HCT116 (cell line): Measurements from ENCODE around the gene AMDHD2. TPM values are rescaled to one million over a fixed set of nuclear protein-coding genes. Genes with fewer than 3 reads are reported as not detected.

ENCODE experiments used
- ATAC-seq: fragments of 200-7000 bp; cut with Tn5 transposase; 2 replicates; pipeline ENCODE4 v1.9.1; 2020; ENCODE audit warnings: mild to moderate bottlenecking, moderate library complexity
- BruUV-seq: library from RNA; stranded (reverse); fragments of 400-500 nt; replicated peaks from 2 replicates; lab custom pipeline; 2021; lab: Mats Ljungman, UMichigan
- CTCF ChIA-PET: fragments of 300-600 bp; sonication (Branson Sonifier 250); formaldehyde crosslinking; loops from one replicate; lab custom pipeline; 2021; ENCODE audit warnings: antibody characterized with exemption; lab: Charles Lee
- POLR2A ChIA-PET: fragments of 300-600, 350-600 bp; sonication (Branson Sonifier 250); formaldehyde crosslinking; loops from one replicate; lab custom pipeline; 2021; ENCODE audit warnings: antibody characterized with exemption; lab: Charles Lee
- RAD21 ChIA-PET, 2 experiments: fragments of 300-600 bp; sonication (Branson Sonifier 250); formaldehyde crosslinking; loops; one replicate each; lab custom pipeline; 2023; ENCODE audit warnings: low total read pairs in 2 of 2; ENCODE audit not compliant: uncharacterized antibody in 2 of 2, unreplicated experiment in 2 of 2, low non-redundant PET in 1 of 2; lab: Charles Lee
- DNase-seq: peaks from one replicate; pipeline ENCODE4 v3.0.0-alpha.2; 2010; ENCODE audit warnings: low read depth, low spot score
- H2AFZ ChIP-seq: fragments of 200-600 bp; shearing (Covaris generic), sonication (generic); 2 replicates; pipeline ENCODE4 v1.6.1; 2017; ENCODE audit warnings: low read depth, mixed run types, mixed read lengths, antibody characterized with exemption, low read length; ENCODE audit not compliant: poor library complexity, severe bottlenecking
- H3K27ac ChIP-seq: 2 replicates; pipeline ENCODE4 v1.5.1; 2012; ENCODE audit warnings: low read depth, low read length
- H3K27me3 ChIP-seq: fragments of 200-600 bp; sonication (generic); 2 replicates; pipeline ENCODE4 v1.6.1; 2016; ENCODE audit warnings: mixed run types, low read length, mixed read lengths; ENCODE audit not compliant: insufficient read depth
- H3K36me3 ChIP-seq, 2 experiments: fragments of 200-500 bp in 1 of 2; fragments of 200-600 bp in 1 of 2; sonication (Bioruptor generic) in 1 of 2; sonication (generic) in 1 of 2; 2 replicates each; pipeline versions ENCODE4 v1.5.1 to v1.6.1; 2014 to 2016; ENCODE audit warnings: low read length in 2 of 2, inconsistent platforms in 1 of 2, mixed read lengths in 1 of 2, mixed run types in 1 of 2; ENCODE audit not compliant: insufficient read depth in 2 of 2, control insufficient read depth in 1 of 2
- H3K4me1 ChIP-seq, 2 experiments: fragments of 200-600 bp in 1 of 2; sonication (generic) in 1 of 2; 2 replicates each; pipeline versions ENCODE4 v1.5.1 to v1.6.1; 2012 to 2017; ENCODE audit warnings: low read length in 2 of 2, inconsistent platforms in 1 of 2, mild to moderate bottlenecking in 1 of 2, mixed read lengths in 1 of 2, mixed run types in 1 of 2, moderate library complexity in 1 of 2; ENCODE audit not compliant: insufficient read depth in 2 of 2, control insufficient read depth in 1 of 2
- H3K4me2 ChIP-seq: fragments of 200-600 bp; sonication (generic); 2 replicates; pipeline ENCODE4 v1.6.1; 2017; ENCODE audit warnings: mixed run types, low read length, mixed read lengths
- H3K4me3 ChIP-seq, 2 experiments: fragments of 200-600 bp in 1 of 2; sonication (generic) in 1 of 2; replicated peaks in 1 of 2; 2 replicates each; pipeline ENCODE4 v1.5.1; 2011 to 2016; ENCODE audit warnings: low read length in 2 of 2, control low read depth in 1 of 2, low read depth in 1 of 2, mild to moderate bottlenecking in 1 of 2, mixed read lengths in 1 of 2, mixed run types in 1 of 2
- H3K79me2 ChIP-seq: fragments of 200-600 bp; sonication (generic); 2 replicates; pipeline ENCODE4 v1.6.1; 2017; ENCODE audit warnings: mild to moderate bottlenecking, mixed run types, low read length, moderate library complexity, mixed read lengths; ENCODE audit not compliant: insufficient read depth
- H3K9ac ChIP-seq: fragments of 200-600 bp; sonication (generic); 2 replicates; pipeline ENCODE4 v1.6.1; 2016; ENCODE audit warnings: low read length, mixed read lengths
- H3K9me2 ChIP-seq: fragments of 200-600 bp; sonication (generic), shearing (Covaris generic); 2 replicates; pipeline ENCODE4 v1.6.1; 2017; ENCODE audit warnings: mixed run types, mild to moderate bottlenecking, moderate library complexity; ENCODE audit not compliant: insufficient read depth
- H3K9me3 ChIP-seq, 2 experiments: fragments of 200-500 bp in 1 of 2; fragments of 200-600 bp in 1 of 2; sonication (Bioruptor generic) in 1 of 2; sonication (generic) in 1 of 2; 2 replicates each; pipeline ENCODE4 v1.6.1; 2014 to 2017; ENCODE audit warnings: low read length in 2 of 2, mixed read lengths in 2 of 2, inconsistent platforms in 1 of 2, low read depth in 1 of 2, mild to moderate bottlenecking in 1 of 2, mixed run types in 1 of 2, moderate library complexity in 1 of 2; ENCODE audit not compliant: control insufficient read depth in 1 of 2, insufficient read depth in 1 of 2
- H4K20me1 ChIP-seq: fragments of 200-600 bp; sonication (generic), shearing (Covaris generic); 2 replicates; pipeline ENCODE4 v1.6.1; 2017; ENCODE audit warnings: mixed run types, mild to moderate bottlenecking, moderate library complexity; ENCODE audit not compliant: insufficient read depth
- CEBPB ChIP-seq: IDR thresholded peaks from 2 replicates; pipeline ENCODE4 v1.6.1; 2012; ENCODE audit warnings: low read depth
- EZH2 ChIP-seq: fragments of 200-600 bp; sonication (generic); IDR thresholded peaks from 2 replicates; pipeline ENCODE4 v1.6.1; 2017; ENCODE audit warnings: antibody characterized with exemption, mixed run types
- FOSL1 ChIP-seq: IDR thresholded peaks from 2 replicates; pipeline ENCODE4 v1.6.1; 2012; ENCODE audit warnings: low read depth
- POLR2A ChIP-seq: IDR thresholded peaks from 2 replicates; pipeline ENCODE4 v1.7.0; 2011; ENCODE audit warnings: borderline replicate concordance; ENCODE audit not compliant: insufficient read depth, insufficient read length; ENCODE audit errors: extremely low read depth
- POLR2AphosphoS5 ChIP-seq: IDR thresholded peaks from 2 replicates; pipeline ENCODE4 v1.6.1; 2011; ENCODE audit warnings: mild to moderate bottlenecking, low read depth, low read length, moderate library complexity
- TCF7L2 ChIP-seq: IDR thresholded peaks from 2 replicates; pipeline ENCODE4 v1.7.0; 2011; ENCODE audit warnings: borderline replicate concordance, inconsistent platforms; ENCODE audit not compliant: insufficient read depth, insufficient read length; ENCODE audit errors: extremely low read depth
- ZFX ChIP-seq: fragments of 450-650 bp; IDR thresholded peaks from 2 replicates; pipeline ENCODE4 v1.6.1; 2017
- intact Hi-C: fragments of 100-400 bp; cut with micrococcal nuclease; formaldehyde crosslinking; loops from 2 replicates; pipeline ENCODE4 v1.10.0; 2022
- total RNA-seq: library from RNA; stranded (reverse); gene quantifications from one replicate; pipeline ENCODE4 v1.2.1, GENCODE V29; 2021; ENCODE audit not compliant: unreplicated experiment
- TF ChIP-seq, protein P1 (sequence below): IDR thresholded peaks from 2 replicates; pipeline ENCODE4 v1.6.1; 2011; ENCODE audit warnings: mild to moderate bottlenecking, low read length, moderate library complexity; ENCODE audit not compliant: insufficient replicate concordance; ENCODE audit errors: extremely low read depth
- TF ChIP-seq, protein P2 (sequence below), 3 experiments: fragments of 200-600 bp in 1 of 3; sonication (generic) in 1 of 3; IDR thresholded peaks in 2 of 3; conservative IDR thresholded peaks in 1 of 3; 2 replicates each; pipeline ENCODE4 v1.5.1; 2012 to 2017; ENCODE audit warnings: low read depth in 2 of 3, low read length in 2 of 3, antibody characterized with exemption in 1 of 3, borderline replicate concordance in 1 of 3, control low read depth in 1 of 3, mild to moderate bottlenecking in 1 of 3, mixed read lengths in 1 of 3, mixed run types in 1 of 3, moderate library complexity in 1 of 3; ENCODE audit not compliant: insufficient read depth in 1 of 3
- TF ChIP-seq, protein P3 (sequence below): IDR thresholded peaks from 2 replicates; pipeline ENCODE4 v1.6.1; 2012; ENCODE audit warnings: low read depth

The AMDHD2 gene
- total RNA-seq, 1 experiment from 2014 or later = 42.9 TPM

DNA sequence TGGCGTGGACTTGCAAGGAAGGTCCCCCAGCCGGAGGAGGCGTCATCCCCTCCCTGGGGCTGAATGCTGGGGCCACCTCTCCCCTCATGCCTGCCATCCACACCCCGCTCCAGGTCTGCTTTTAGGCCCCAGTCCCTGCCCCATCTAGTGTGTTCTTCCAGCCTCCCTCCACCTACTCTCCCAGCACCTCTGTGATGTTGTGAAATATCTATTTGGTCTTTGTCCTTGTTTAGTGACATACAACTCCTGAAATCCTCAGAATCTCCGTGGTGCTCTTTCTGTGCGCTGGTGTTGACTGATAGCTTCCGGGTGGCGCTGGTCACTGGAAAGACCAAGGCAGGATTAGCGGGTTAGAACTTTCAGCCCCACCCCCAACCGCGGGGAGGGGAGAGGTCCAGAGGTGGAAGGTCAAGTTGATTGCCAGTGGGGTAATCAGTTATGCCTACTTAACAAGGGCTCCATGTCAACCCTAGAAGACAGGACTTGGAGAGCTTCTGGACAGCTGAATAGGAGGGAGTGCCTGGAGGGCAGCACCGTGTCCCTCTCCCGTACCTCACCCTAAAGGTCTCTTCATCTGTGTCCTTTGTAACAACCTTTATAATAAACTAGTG, 35.2 kb upstream of the AMDHD2 start:
- H3K9ac ChIP-seq = no peak overlapping the region
- RAD21 ChIA-PET = no interaction called here
- H3K79me2 ChIP-seq = peaks cover 9% of the 10 kb centered on the region; the same call in 1 of the 2 replicates
- no peaks in the 10 kb centered on the region for H3K36me3 ChIP-seq
- H3K4me1 ChIP-seq = no peaks in the 10 kb centered on the region
- POLR2A ChIA-PET = no interaction called here
- H3K9me2 ChIP-seq = no peaks in the 10 kb centered on the region
- no peaks in the 10 kb centered on the region for H3K27me3 ChIP-seq
- no peak overlapping the region for H3K4me3 ChIP-seq
- CTCF ChIA-PET = no interaction called here
- no TSS peak for BruUV-seq
- ATAC-seq (no peak), DNase-seq (no peak)
- TF ChIP-seq POLR2A (no peak), CEBPB (no peak), TCF7L2 (no peak), POLR2AphosphoS5 (no peak), EZH2 (no peak), ZFX (no peak), FOSL1 (no peak)
- TF ChIP-seq, protein P1, sequence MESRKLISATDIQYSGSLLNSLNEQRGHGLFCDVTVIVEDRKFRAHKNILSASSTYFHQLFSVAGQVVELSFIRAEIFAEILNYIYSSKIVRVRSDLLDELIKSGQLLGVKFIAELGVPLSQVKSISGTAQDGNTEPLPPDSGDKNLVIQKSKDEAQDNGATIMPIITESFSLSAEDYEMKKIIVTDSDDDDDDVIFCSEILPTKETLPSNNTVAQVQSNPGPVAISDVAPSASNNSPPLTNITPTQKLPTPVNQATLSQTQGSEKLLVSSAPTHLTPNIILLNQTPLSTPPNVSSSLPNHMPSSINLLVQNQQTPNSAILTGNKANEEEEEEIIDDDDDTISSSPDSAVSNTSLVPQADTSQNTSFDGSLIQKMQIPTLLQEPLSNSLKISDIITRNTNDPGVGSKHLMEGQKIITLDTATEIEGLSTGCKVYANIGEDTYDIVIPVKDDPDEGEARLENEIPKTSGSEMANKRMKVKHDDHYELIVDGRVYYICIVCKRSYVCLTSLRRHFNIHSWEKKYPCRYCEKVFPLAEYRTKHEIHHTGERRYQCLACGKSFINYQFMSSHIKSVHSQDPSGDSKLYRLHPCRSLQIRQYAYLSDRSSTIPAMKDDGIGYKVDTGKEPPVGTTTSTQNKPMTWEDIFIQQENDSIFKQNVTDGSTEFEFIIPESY = no peak
- TF ChIP-seq, protein P2, sequence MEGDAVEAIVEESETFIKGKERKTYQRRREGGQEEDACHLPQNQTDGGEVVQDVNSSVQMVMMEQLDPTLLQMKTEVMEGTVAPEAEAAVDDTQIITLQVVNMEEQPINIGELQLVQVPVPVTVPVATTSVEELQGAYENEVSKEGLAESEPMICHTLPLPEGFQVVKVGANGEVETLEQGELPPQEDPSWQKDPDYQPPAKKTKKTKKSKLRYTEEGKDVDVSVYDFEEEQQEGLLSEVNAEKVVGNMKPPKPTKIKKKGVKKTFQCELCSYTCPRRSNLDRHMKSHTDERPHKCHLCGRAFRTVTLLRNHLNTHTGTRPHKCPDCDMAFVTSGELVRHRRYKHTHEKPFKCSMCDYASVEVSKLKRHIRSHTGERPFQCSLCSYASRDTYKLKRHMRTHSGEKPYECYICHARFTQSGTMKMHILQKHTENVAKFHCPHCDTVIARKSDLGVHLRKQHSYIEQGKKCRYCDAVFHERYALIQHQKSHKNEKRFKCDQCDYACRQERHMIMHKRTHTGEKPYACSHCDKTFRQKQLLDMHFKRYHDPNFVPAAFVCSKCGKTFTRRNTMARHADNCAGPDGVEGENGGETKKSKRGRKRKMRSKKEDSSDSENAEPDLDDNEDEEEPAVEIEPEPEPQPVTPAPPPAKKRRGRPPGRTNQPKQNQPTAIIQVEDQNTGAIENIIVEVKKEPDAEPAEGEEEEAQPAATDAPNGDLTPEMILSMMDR (IDR thresholded peaks at IDR 0.05 in 2 of 3, conservative IDR thresholded peaks at IDR 0.05 in 1 of 3; ENCODE audit: borderline replicate concordance in 1 of 3, insufficient read depth in 1 of 3, low read depth in 2 of 3, low read length in 2 of 3) = no peak
- TF ChIP-seq, protein P3, sequence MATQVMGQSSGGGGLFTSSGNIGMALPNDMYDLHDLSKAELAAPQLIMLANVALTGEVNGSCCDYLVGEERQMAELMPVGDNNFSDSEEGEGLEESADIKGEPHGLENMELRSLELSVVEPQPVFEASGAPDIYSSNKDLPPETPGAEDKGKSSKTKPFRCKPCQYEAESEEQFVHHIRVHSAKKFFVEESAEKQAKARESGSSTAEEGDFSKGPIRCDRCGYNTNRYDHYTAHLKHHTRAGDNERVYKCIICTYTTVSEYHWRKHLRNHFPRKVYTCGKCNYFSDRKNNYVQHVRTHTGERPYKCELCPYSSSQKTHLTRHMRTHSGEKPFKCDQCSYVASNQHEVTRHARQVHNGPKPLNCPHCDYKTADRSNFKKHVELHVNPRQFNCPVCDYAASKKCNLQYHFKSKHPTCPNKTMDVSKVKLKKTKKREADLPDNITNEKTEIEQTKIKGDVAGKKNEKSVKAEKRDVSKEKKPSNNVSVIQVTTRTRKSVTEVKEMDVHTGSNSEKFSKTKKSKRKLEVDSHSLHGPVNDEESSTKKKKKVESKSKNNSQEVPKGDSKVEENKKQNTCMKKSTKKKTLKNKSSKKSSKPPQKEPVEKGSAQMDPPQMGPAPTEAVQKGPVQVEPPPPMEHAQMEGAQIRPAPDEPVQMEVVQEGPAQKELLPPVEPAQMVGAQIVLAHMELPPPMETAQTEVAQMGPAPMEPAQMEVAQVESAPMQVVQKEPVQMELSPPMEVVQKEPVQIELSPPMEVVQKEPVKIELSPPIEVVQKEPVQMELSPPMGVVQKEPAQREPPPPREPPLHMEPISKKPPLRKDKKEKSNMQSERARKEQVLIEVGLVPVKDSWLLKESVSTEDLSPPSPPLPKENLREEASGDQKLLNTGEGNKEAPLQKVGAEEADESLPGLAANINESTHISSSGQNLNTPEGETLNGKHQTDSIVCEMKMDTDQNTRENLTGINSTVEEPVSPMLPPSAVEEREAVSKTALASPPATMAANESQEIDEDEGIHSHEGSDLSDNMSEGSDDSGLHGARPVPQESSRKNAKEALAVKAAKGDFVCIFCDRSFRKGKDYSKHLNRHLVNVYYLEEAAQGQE = no peak
- no peaks in the 10 kb centered on the region for H4K20me1 ChIP-seq
- H3K4me2 ChIP-seq = no peak overlapping the region
- no peak overlapping the region for H3K27ac ChIP-seq
- intact Hi-C loops = no loop called here
- H3K9me3 ChIP-seq = no peaks in the 10 kb centered on the region
- no peak overlapping the region for H2AFZ ChIP-seq
